ENCODE data around the gene ATG2B.

- TF ChIP-seq CTCF (IDR thresholded peaks at IDR 0.05; ENCODE audit: extremely low read depth in 1 of 2, insufficient read depth in 1 of 2, low read depth in 1 of 2, low read length in 2 of 2): no peak
- TF ChIP-seq EZH2 (IDR thresholded peaks at IDR 0.05; ENCODE audit: borderline replicate concordance, low read depth, low read length, severe bottlenecking): no peak
- TF ChIP-seq POLR2A (IDR thresholded peaks at IDR 0.05; ENCODE audit: low read depth, low read length): no peak
- TF ChIP-seq FOS (IDR thresholded peaks at IDR 0.05; ENCODE audit: borderline replicate concordance, insufficient read depth, low read length): no peak
- TF ChIP-seq JUN (IDR thresholded peaks at IDR 0.05; ENCODE audit: borderline replicate concordance, insufficient read depth, insufficient read length, low read depth): no peak
- no peak for TF ChIP-seq MYC (IDR thresholded peaks at IDR 0.05; ENCODE audit: low read depth, low read length)
- no peak for TF ChIP-seq POLR2AphosphoS5 (IDR thresholded peaks at IDR 0.05; ENCODE audit: insufficient read depth, low read depth, low read length)
- TF ChIP-seq MAX (IDR thresholded peaks at IDR 0.05; ENCODE audit: insufficient read depth, insufficient read length): no peak
- no peak for TF ChIP-seq GATA2 (IDR thresholded peaks at IDR 0.05; ENCODE audit: insufficient read depth, insufficient read length, low read depth, low read length)
Measured at GRCh38 chr14:96299441-96299840, 63.7 kb downstream of the ATG2B start.

Data from endothelial cell of umbilical vein (primary cell).